ENCODE measurements around the gene MRC2.

- TF ChIP-seq L3MBTL2 (conservative IDR thresholded peaks at IDR 0.05) (no peak), SUZ12 (IDR thresholded peaks at IDR 0.05) (no peak), SP1 (IDR thresholded peaks at IDR 0.05) (no peak), ARNT (IDR thresholded peaks at IDR 0.05) (no peak), TARDBP (IDR thresholded peaks at IDR 0.05) (no peak), FOXK2 (IDR thresholded peaks at IDR 0.05) (no peak), HDGF (IDR thresholded peaks at IDR 0.05; ENCODE audit: borderline replicate concordance) (no peak), FOXA1 (IDR thresholded peaks at IDR 0.05) (no peak), FOXM1 (IDR thresholded peaks at IDR 0.05; ENCODE audit: borderline replicate concordance) (no peak), NFRKB (IDR thresholded peaks at IDR 0.05) (no peak)
Observed at GRCh38 chr17:62696256-62696655, 68.8 kb downstream of the MRC2 start.

Measured in HEK293T (cell line).